ENCODE measurements around the gene GALNT2.

- TF ChIP-seq CTCF (IDR thresholded peaks at IDR 0.05) (no peak), ZFX (IDR thresholded peaks at IDR 0.05; ENCODE audit: borderline replicate concordance) (no peak)
These were observed 14.4 kb upstream of the GALNT2 start for GRCh38 chr1:230052665-230053064.
